ENCODE data around the gene GALNT10.

GALNT10 gene

DNA sequence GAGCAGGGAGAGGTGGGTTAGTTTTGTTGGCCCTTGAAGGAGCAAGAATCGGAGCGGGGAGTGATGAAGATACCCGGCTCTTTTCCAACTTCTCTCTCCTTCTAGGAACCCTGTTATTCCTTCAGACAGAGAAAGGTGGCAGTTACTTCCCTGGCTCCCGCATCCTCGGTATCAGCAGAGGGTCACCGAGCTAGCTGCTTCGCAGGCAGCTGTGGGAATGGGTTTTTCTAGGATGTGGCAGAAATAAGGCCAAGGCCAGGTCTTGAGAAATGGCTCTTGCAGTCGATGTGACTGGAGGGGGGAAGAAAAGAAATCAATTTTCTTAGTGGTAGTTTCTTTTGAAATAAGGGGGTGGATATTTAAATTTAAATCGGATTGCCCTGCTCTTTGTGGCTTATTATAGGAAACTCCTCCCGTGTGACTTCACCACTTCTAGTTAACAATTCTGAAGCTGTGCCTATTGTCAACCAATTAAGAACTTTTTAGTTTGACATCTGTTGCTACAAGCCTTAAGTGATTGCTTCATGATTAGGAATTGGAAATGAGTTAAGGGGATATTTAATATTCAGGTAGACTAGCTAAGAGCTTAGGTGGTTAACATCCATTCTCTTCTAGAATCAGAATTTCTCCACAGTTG is 256.7 kb downstream of the GALNT10 start:
- peak in 3 of 4 experiments; percentile 7 to 9 (median 9) for DNase-seq

GRCh38 chr5:154449786-154450185 is 259.3 kb downstream of the GALNT10 start:
- no peak for DNase-seq

GRCh38 chr5:154451957-154452356 is 261.4 kb downstream of the GALNT10 start:
- no peak for DNase-seq

GRCh38 chr5:154455585-154455984 is 265.1 kb downstream of the GALNT10 start:
- no peak for DNase-seq

- no peak for DNase-seq
Measured at GRCh38 chr5:154456540-154456939, 266.0 kb downstream of the GALNT10 start.

DNA sequence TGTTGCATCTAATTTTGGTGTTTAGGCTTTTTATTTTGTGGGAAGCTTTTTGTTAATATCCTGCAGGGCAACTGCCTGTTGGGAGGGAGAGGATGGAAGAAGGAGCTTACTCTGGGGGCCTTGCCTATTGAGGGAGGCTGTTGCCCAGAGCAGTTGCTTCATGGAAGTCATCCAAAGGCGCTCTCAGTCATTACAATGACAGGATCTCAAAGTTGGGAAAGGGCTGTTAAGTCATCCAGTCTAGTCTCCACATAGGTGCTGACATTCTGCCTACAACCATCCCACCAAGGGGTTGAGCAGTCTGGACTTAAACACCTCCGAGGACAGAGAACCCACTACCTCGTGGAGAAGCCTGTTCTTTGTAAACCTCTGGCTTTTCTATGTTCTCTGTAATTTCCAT is 268.5 kb downstream of the GALNT10 start:
- DNase-seq: no peak

DNA sequence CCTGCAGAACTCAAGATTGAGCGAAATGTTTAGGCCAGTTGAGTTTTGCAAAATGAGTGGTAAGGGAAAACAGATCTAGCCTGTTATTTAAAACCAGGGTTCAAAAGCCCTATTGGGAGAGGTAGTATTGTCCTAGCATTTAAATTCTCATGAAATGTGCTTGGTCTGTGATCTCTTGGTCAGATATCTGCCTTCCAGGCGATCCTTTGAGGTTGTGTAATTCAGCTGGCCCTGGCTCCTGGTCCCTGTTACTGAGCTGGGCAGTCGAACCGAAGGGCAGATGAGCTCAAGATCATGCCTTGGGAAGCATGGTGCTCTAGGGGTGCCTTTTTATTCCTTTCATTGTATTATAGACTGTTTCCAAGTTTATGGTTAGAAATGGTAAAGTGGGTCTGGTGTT is 269.6 kb downstream of the GALNT10 start:
- DNase-seq: no peak

GRCh38 chr5:154461531-154461930 is 271.0 kb downstream of the GALNT10 start:
- no peak for DNase-seq

DNA sequence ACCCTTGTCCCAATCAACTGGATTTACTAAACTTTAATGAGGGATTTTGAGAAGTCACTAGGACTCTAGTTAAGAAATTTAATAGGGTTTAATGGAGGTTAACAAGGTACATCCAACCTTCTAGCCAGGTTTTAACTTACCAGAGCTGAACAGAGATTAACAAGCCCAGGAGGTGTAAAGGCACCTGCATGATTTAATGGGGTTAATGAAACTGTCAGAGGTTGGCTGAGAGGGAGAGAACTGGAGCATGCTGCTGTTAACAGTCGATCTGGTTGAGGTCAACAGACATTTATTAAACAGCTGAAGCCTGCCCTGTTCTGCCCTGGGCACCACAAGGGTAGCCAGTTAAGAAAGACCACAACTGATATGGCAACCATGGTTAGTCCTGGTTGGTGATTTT is 273.9 kb downstream of the GALNT10 start:
- no peak for DNase-seq

DNA sequence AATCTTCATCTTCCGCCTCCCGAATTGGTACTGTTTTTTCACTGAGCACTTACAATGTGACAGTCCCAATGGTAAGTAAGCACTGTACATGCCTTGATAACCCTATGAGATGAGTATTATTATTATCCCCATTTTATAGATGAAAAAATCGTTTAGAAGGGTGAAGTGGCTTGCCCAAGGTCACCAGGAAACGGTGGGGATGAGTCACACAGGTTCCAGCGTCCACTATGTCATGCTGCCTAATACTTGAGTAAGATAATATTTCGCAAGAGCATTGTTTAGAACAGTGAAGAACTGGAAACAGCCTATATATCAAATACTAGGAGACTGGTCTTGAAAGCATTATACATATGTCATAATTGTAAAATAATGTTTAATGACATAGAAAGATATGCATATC is 274.6 kb downstream of the GALNT10 start:
- peak; percentile 27 to 81 (median 70) for DNase-seq

GRCh38 chr5:154466147-154466546 is 275.6 kb downstream of the GALNT10 start:
- no peak for DNase-seq

DNA sequence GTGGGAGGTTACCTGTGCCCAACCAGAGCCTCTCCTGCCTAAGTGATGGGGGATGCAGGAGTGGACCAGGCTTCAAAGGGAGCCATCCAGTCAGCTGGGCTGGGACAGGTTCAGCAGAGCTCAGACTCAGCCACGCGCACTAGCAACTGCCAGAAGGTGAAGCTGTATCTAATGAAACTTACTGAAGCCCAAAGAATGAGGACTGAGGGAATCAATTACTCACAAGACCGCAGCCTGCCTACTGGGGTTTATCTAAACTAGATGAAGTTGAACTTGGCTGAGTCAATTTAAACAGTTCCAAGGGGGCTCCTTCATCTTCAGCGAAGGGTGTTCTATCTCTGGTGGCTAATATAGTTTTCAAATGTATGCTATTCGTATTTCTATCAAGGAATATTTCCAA is 276.1 kb downstream of the GALNT10 start:
- no peak for DNase-seq

- peak; percentile 76 to 89 (median 83) for DNase-seq
Measured at GRCh38 chr5:154467655-154468354, 277.3 kb downstream of the GALNT10 start.

- no peak for DNase-seq
Measured at GRCh38 chr5:154470137-154470536, 279.6 kb downstream of the GALNT10 start.

All from suppressor macrophage (primary cell).